Measurements from ENCODE around the gene KIF11. TPM values are rescaled to one million over a fixed set of nuclear protein-coding genes. Genes with fewer than 3 reads are reported as not detected.

Gene KIF11
- total RNA-seq, 1 experiment from 2014 or later: 33.8 TPM

DNA sequence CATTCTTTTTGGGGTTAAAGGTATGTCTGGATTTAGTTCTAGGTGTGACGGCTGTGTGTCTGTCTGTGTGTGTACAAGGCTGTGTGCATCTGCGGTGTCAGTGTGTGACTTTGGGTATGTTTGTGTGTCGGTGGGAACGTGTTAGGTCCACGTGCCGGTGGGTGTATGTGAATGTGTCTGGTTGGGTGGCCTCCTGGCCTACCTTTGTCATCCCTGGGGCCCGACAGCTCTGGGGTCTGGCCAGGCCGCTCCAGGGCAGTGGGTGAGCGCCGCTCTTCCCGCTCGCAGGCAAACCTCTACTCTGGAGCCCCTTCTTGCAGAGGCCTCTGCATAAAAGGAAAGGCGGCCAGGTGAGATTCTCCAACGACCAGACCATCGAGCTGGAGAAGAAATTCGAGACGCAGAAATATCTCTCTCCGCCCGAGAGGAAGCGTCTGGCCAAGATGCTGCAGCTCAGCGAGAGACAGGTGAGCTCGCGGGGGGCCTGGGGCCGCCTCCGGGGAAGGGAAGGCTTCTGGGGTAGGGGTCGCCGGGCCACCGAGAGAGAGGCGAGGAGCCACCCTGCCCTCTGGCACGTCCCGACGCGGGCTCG lies 99.2 kb downstream of the KIF11 start:
- no peak for DNase-seq (ENCODE audit: low read depth, low spot score)
- Histone ChIP-seq H4K20me1 (ENCODE audit: insufficient read depth) (no peaks in the 10 kb centered on the region), H3K4me2 (ENCODE audit: low read length) (no peak overlapping the region), H3K4me3 (replicated peaks in 1 of 2; ENCODE audit: low read depth in 1 of 2, low read length in 2 of 2) (no peak overlapping the region), H3K79me2 (ENCODE audit: insufficient read depth, low read length) (peaks cover 12% of the 10 kb centered on the region; the same call in 1 of the 2 replicates), H3K9me2 (ENCODE audit: insufficient read depth) (no peaks in the 10 kb centered on the region), H3K4me1 (ENCODE audit: control insufficient read depth in 1 of 2, insufficient read depth in 2 of 2, low read length in 2 of 2) (peaks cover 0 to 16% of the 10 kb centered on the region in 2 experiments; a peak in 3 of 4 replicates), H3K36me3 (ENCODE audit: control insufficient read depth in 1 of 2, insufficient read depth in 2 of 2, low read length in 2 of 2) (peaks cover 0 to 7% of the 10 kb centered on the region in 2 experiments; a peak in 1 of 4 replicates), H3K27me3 (ENCODE audit: insufficient read depth, low read length) (no peaks in the 10 kb centered on the region), H3K9ac (ENCODE audit: low read length) (no peak overlapping the region), H3K9me3 (ENCODE audit: control insufficient read depth in 1 of 2, insufficient read depth in 1 of 2, low read depth in 1 of 2, low read length in 2 of 2) (no peaks in the 10 kb centered on the region), H2AFZ (ENCODE audit: low read depth, low read length, poor library complexity, severe bottlenecking) (no peak overlapping the region), H3K27ac (ENCODE audit: low read depth, low read length) (no peak overlapping the region)
- intact Hi-C loops (cut with micrococcal nuclease): no loop called here
- TF ChIP-seq TCF7L2 (IDR thresholded peaks at IDR 0.05; ENCODE audit: borderline replicate concordance, extremely low read depth, insufficient read depth, insufficient read length) (no peak), ZBTB33 (IDR thresholded peaks at IDR 0.05; ENCODE audit: extremely low read depth, insufficient replicate concordance, low read length) (no peak), JUND (IDR thresholded peaks at IDR 0.05) (no peak), FOSL1 (IDR thresholded peaks at IDR 0.05; ENCODE audit: low read depth) (no peak), EZH2phosphoT487 (IDR thresholded peaks at IDR 0.05; ENCODE audit: borderline replicate concordance) (no peak), POLR2AphosphoS5 (IDR thresholded peaks at IDR 0.05; ENCODE audit: low read depth, low read length) (no peak), ZNF274 (IDR thresholded peaks at IDR 0.05; ENCODE audit: low read depth, low read length) (no peak), ZFX (IDR thresholded peaks at IDR 0.05) (no peak), ELF1 (IDR thresholded peaks at IDR 0.05; ENCODE audit: borderline replicate concordance, low read depth) (no peak), SRF (IDR thresholded peaks at IDR 0.05; ENCODE audit: low read depth) (no peak), CEBPB (IDR thresholded peaks at IDR 0.05; ENCODE audit: low read depth) (no peak), SIN3A (IDR thresholded peaks at IDR 0.05; ENCODE audit: low read depth) (no peak), YY1 (IDR thresholded peaks at IDR 0.05; ENCODE audit: extremely low read depth, insufficient replicate concordance, low read depth, low read length) (no peak)
- TF ChIP-seq, protein P1, sequence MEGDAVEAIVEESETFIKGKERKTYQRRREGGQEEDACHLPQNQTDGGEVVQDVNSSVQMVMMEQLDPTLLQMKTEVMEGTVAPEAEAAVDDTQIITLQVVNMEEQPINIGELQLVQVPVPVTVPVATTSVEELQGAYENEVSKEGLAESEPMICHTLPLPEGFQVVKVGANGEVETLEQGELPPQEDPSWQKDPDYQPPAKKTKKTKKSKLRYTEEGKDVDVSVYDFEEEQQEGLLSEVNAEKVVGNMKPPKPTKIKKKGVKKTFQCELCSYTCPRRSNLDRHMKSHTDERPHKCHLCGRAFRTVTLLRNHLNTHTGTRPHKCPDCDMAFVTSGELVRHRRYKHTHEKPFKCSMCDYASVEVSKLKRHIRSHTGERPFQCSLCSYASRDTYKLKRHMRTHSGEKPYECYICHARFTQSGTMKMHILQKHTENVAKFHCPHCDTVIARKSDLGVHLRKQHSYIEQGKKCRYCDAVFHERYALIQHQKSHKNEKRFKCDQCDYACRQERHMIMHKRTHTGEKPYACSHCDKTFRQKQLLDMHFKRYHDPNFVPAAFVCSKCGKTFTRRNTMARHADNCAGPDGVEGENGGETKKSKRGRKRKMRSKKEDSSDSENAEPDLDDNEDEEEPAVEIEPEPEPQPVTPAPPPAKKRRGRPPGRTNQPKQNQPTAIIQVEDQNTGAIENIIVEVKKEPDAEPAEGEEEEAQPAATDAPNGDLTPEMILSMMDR (IDR thresholded peaks at IDR 0.05 in 2 of 3, conservative IDR thresholded peaks at IDR 0.05 in 1 of 3; ENCODE audit: borderline replicate concordance in 1 of 3, insufficient read depth in 1 of 3, low read depth in 2 of 3, low read length in 2 of 3): no peak
- TF ChIP-seq, protein P2, sequence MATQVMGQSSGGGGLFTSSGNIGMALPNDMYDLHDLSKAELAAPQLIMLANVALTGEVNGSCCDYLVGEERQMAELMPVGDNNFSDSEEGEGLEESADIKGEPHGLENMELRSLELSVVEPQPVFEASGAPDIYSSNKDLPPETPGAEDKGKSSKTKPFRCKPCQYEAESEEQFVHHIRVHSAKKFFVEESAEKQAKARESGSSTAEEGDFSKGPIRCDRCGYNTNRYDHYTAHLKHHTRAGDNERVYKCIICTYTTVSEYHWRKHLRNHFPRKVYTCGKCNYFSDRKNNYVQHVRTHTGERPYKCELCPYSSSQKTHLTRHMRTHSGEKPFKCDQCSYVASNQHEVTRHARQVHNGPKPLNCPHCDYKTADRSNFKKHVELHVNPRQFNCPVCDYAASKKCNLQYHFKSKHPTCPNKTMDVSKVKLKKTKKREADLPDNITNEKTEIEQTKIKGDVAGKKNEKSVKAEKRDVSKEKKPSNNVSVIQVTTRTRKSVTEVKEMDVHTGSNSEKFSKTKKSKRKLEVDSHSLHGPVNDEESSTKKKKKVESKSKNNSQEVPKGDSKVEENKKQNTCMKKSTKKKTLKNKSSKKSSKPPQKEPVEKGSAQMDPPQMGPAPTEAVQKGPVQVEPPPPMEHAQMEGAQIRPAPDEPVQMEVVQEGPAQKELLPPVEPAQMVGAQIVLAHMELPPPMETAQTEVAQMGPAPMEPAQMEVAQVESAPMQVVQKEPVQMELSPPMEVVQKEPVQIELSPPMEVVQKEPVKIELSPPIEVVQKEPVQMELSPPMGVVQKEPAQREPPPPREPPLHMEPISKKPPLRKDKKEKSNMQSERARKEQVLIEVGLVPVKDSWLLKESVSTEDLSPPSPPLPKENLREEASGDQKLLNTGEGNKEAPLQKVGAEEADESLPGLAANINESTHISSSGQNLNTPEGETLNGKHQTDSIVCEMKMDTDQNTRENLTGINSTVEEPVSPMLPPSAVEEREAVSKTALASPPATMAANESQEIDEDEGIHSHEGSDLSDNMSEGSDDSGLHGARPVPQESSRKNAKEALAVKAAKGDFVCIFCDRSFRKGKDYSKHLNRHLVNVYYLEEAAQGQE (IDR thresholded peaks at IDR 0.05; ENCODE audit: low read depth): no peak
- CTCF ChIA-PET: no interaction called here
- BruUV-seq (replicated peaks): no TSS peak
- RAD21 ChIA-PET (ENCODE audit: low non-redundant PET in 1 of 2, low total read pairs in 2 of 2, uncharacterized antibody in 2 of 2, unreplicated experiment in 2 of 2): no interaction called here
- POLR2A ChIA-PET: no interaction called here
- no peak for ATAC-seq
